Amygdala (tissue), 56 donors: ENCODE results near the gene CCSAP.

ENCODE experiments used
- DNase-seq, 56 donors: peaks; one replicate each; lab custom pipeline; 2025; lab: John Stamatoyannopoulos, UW

The CCSAP gene

DNA sequence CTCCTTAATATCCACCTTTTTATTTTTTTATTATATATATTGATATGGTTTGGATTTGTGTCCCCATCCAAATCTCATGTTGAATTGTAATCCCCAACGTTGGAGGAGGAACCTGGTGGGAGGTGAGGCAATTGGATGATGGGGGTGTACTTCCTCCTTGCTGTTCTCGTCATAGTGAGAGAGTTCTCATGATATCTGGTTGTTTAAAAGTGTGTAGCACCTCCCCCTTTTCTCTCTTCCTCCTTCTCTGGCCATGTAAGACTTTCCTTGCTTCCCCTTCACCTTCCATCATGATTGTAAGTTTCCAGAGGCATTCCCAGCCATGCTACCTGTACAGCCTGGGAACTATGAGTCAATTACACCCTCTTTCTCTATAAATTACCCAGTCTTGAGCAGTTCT lies 22.7 kb upstream of the CCSAP start:
- no peak for DNase-seq

DNA sequence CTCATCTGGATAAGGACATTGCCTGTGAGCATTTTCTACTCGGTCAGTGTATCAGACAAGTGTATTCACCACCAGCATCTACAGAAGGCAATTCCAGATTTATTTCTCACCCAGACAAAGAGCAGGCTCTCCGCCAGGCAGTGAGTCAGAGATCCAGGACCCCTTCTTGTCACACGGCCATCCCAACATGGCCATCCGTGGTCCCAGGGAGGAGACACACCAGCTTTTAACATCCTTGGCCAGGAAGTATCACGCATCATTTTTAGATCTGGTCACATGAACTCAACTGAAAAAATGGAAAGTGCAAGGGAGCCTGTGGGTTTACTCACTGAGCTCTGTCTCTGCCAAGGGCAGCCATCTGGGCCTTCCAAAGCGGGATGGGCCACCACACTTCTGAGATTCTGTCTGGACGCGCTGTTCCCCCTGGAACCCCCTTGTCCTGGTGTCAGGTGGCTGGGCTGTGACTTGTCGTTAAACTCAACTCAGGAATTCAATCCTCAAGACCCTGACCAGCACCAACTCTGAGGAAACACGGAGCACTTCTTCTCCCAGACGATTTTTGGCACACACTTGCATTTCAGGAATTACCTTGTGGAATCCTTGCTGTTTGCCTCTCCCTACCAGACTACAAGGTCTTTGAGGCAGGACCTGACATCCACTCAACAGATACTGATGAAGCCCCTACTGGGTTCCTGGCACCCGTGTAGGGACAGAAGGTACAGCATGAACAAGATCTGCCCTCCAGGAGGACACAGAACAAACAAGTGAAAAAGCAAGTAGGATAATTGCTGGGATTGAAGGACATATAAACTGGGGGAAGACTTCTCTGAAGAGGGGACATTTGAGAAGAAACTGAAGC lies 21.6 kb upstream of the CCSAP start:
- no peak for DNase-seq

DNA sequence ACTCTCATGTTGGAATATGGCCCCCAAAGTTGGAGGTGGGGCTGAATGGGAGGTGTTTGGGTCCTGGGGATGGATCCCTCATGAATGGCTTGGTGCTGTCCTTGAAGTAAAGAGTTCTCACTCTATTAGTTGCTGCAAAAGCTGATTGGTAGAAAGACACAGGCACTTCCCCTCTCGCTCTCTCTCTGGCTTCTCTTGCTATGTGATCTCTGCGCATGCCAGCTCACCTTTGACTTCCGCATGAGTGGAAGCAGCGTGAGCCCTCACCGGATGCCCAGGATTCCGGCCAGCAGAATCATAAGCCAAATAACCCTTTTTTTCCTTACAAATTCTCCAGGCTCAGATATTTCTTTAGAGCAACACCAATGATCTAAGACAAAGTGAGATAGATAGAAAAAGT lies 20.9 kb upstream of the CCSAP start:
- DNase-seq, result no peak

DNA sequence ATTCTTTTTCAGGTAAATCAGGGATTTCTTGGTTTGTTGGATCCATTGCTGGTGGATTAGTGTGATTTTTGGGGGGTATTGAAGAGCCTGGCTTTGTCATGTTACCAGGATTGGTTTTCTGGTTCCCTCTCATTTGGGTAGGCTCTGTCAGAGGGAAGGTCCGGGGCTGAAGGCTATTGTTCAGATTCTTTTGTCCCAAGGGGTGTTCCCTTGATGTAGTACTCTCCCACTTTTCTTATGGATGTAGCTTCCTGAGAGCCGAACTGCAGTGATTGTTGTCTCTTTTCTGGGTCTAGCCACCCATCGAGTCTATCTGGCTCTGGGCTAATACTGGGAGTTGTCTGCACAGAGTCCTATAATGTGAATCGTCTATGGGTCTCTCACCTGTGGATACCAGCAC lies 17.6 kb upstream of the CCSAP start:
- DNase-seq, result no peak

DNA sequence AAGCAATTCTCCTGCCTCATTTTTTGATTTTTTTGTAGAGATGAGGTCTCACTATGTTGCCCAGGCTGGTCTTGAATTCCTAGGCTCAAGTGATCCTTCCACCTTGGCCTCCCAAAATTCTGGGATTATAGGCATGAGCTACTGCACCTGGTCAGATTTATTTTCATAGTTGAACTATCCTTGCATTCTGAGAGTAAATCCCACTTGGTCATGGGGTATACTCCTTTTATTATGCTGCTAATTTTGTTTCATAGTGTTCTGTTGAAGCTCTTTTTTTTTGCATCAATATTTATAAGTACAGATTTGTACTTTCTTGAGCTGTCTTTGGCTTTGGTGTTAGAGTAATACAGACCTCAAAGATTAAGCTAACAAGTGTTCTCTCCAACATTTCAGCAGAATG lies 12.8 kb upstream of the CCSAP start:
- no peak for DNase-seq

DNA sequence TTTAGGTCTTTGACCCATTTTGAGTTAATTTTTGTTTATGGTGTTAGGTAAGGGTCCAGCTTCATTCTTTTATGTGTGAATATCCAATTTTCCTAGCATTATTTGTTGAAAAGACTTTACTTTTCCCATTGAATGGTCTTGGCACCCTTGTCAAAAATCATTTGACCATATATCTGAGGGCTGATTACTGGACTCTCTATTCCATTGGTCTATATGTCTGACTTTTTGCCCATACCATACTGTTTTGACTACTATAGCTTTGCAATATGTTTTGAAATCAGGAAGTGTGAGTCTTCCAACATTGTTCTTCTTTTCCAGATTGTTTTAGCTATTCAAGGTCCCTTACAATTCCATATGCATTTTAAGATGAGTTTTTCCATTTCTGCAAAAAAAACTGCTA lies 11.4 kb upstream of the CCSAP start:
- DNase-seq, result no peak

DNA sequence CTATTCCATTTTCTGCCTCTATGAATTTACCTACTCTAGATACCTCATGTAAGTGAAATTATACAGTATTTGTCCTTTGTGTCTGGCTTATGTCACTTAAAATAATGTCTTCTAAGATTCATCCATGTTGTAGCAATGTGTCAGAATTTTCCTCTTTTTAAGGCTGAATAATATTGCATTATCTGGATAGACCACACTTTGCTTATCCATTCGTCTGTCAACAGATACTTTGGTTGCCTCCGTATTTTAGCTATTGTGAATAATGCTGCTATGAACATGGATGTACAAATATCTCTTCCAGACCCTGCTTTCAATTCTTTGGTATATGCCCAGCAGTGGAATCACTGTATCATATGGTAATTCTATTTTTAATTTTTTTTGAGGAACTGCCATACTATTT lies 10.1 kb upstream of the CCSAP start:
- DNase-seq, result no peak

DNA sequence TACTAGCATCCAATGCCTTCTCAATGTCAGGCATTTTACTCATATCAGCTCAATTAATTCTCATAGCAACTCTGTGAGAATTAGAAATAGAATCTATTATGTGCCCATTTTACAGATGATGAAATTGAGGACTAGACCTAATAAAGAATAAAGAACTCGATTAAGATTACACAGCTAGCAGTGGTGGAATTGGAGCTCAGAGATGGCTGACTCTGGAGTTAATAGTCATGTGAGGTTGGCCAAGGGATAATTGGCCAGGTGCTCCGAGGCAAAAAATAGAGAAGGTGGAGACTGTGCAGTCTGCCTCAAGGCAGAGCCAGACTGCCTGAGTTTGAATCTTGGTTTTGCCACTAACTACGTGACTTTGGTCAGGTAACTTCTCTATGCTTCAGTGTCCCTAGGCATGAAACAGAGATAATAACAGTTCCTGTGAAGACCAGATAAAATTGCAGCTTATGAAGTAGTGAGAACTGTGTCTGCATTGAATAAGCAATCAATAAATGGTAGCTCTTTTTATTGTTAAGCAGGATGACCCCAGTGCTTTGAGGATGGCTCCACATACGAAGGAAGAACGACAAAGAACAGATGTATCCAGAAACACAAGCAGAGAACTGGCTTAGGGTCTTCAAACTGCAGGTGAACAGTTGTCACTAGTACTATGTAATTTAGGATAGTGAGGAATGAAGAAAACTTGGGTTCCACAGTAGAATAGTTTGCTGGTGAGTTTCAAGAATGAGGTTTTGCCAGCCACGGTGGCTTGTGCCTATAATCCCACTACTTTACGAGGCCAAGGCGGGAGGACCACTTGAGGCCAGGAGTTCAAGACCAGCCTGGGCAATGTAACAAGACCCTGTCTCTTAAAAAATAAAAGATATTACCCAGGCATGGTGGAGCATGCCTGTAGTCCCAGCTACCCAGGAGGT lies 6.9 kb upstream of the CCSAP start:
- no peak for DNase-seq

DNA sequence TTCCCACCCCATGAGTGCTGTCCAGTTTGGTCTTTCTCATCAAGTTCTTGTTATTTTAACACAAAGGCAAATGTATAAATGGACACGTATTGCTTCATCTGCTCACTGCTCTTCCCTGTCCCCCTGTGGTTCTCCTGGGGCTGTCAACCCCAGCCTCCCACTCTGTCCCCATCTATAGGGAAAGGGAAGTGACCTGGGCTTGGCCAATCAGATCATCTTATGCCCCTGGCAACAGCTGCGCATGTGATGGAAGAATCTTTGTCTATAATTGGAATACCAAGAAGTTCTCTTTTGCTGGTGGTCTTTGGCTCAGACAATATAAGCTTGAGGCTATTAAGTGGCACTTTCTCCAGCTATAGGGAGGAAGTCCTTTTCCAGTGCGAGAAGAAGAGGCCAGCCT lies 4.7 kb upstream of the CCSAP start:
- no peak for DNase-seq

DNA sequence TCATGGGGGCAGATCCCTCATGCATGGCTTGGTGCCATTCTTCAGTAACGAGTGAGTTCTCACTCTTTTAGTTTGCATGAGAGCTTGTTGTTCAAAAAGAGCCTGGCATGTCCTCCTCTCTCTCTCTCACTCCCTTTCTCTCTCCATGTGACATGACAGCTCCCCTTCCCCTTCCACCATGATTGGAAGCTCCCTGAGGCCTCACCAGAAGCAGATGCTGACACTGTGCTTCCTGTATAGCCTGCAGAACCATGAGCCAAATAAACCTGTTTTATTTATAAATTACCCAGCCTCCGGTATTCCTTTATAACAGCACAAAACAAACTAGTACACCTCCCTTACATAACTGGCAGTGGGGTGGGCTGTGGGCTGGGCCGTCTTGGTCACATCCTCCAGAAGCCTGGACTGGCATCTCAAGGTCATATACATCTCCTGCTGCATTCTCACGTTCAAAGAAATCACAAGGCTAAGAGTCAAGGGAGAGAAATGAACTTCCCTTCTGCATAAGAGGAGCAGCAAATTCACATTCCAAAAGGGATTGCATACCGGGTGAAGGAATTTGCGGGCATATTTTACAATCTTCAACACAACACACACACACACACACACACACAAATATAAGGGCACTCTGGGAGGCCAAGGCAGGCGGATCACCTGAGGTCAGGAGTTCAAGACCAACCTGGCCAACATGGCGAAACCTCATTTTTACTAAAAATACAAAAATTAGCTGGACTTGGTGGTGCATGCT lies 2.3 kb upstream of the CCSAP start:
- DNase-seq, result no peak

DNA sequence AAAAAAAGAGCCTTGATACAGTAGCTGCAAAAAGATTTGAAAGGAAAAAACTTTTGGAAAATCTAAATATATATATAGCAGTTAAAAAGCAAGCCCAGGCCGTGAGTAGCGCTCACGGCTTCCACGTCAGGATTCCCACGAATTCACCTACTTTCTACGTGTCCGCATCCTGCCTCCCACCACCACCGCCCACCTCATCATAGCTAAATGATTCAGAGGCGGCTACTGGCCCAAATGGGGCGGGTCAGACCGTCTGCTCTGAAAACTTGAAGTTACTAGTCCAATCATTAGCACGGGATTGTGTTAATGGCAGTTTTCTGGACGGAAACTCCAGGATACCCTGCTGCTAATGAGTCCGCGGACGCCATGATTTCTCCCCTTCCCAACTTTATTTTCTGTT lies 1.3 kb upstream of the CCSAP start:
- DNase-seq, result no peak

DNA sequence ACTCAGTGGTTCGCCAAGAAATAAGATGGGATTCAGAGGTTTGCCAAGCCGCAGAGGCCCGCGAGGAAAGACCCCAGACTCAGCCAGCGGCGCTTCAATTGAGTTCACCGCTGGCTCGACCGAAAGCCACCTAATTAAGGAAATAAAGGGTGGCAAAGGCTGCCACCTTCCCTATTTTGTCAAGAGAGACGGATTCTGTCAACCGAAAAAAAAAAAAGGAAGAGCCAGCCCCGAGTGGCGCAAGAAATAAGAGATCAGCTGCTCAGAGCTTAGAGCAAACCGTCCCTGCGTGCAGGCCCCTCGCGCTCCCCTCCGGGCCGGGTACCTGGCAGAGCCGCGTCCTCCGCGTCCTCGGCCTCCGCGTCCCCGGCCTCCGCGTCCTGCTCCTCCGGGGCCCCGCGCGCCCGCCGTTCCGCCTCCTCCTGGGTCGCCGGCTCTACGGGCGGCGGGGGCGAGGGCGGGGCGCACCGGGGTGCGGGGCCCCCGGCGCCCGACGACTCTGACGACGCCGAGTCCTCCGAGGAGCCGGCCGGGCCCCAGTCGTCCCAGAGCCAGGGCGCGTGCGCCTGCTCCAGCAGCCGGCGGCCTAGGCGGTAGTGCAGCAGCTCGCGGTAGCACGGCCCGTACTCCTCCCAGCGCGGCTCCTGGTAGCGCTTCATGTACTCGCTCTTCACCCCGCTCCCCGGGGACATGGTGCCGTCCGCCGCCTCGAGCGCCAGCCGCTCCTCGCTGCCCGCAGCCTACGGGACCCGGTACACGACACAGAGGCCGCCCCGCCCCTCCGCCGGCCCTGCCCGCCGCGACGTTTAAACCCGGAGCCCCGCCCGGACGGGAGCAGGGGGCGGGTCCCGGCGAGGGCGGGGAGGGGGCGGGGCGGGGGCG lies 832 bp downstream of the CCSAP start:
- peak in 54 of 56 donors; percentile 51 to 95 (median 81) for DNase-seq

DNA sequence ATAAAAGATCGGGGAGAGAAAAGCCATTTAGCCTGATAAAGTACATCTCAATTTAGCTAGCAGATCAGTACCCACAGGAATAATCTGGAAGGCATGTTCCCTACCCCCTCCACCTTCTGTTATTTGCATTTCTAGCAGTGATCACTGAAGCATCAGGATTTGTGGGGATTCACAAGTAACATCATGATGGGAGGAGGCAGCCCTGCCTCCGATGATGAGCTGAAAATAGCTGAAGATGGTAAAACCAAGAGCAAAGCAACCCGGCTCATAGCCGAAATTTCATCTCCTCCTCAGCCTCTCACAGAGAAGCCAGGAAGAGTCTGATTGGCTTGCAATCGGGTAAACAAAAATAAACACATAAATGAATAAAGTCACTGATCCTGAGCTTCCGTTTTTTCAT lies 2.4 kb downstream of the CCSAP start:
- DNase-seq, result peak in 17 of 56 donors; percentile 6 to 53 (median 25)

DNA sequence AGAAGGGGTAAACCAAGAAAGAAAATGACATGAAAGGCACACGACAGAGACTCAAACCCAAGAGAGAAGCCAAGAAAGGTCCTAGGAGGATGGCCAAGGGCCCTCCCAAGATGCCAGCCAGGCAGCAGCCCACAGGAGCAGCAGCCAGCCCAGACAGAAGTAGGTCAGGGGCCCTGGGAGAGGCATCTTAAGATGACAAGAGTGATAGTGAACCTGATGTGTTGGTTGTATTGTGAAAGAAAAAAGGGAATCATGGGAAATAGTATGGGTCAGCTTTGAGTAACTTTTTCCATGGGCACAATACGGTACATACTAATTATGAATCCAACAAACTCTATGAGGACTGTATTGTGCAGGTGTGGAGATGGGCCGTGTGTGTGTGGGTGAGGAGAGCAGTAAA lies 3.3 kb downstream of the CCSAP start:
- no peak for DNase-seq

DNA sequence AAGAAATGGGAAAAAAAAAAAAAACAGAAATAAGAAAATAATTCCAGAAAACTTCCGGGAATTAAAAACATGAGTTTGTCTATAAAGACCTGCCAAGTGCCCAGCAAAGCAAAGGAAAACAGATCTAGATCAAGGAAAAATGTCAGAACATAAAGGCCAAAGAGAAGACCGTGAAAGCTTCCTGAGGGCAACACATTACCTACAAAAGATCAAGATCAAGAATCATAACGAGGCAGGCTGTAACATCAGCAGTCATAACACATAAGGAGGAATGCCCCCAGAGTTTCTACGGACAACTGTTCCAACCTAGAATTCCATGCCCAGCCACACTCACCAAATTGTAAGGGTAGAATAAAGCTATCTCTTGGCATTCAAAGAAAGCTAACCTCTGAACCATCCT lies 3.8 kb downstream of the CCSAP start:
- no peak for DNase-seq

DNA sequence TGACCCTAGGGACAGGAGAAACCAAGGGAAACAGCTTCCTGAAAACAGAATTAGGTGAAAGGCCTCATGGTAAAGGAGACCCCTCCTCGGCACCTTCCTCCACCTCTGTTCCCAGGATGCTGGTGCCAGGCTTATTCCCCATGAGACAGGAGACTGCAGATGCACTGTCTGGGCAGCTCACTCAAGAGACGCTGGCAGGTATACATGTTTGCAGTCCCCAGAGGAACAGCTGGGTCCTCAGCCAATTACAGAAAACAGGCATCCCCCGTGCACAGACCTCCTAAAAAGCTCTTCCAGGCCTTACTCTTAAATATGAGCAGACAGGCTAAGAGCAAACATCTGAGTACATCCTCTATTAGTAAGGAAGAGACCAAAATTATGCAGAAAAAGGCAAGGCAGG lies 6.5 kb downstream of the CCSAP start:
- no peak for DNase-seq

DNA sequence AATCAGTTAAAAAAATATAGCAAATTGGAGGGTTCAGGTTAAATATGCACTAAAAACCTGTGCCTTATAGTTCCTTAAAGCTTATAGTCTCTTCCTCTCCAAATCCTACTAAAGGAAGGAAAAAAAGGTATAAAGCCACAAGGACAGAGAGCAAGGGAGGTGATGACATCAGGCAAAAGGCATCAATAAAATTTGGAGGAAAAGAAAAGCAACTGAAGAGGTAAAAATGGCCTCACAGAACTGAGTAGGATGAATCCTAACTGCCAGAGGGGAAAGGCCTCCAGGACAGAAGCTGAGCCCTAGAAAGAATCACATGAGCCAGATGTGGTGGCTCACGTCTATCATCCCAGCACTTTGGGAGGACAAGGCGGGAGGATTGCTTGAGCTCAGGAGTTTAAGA lies 8.1 kb downstream of the CCSAP start:
- DNase-seq, result no peak

DNA sequence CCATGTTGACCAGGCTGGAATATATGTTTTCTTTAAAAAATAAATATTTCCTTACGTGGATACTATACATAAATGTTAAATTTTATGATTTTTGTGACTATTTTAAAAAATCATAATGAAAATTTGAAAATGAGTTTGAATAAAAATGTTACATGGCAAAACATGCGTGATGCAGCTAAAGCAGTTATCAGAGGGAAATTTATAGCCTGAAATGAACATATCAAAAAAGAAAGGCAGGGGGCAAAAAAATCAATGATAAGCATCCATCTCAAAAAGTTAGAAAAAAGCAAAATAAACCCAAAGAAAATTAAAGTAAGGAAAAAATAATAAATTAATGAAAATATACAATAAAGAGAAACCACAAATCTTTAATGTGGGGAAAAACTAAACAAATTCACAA lies 8.6 kb downstream of the CCSAP start:
- DNase-seq, result no peak

DNA sequence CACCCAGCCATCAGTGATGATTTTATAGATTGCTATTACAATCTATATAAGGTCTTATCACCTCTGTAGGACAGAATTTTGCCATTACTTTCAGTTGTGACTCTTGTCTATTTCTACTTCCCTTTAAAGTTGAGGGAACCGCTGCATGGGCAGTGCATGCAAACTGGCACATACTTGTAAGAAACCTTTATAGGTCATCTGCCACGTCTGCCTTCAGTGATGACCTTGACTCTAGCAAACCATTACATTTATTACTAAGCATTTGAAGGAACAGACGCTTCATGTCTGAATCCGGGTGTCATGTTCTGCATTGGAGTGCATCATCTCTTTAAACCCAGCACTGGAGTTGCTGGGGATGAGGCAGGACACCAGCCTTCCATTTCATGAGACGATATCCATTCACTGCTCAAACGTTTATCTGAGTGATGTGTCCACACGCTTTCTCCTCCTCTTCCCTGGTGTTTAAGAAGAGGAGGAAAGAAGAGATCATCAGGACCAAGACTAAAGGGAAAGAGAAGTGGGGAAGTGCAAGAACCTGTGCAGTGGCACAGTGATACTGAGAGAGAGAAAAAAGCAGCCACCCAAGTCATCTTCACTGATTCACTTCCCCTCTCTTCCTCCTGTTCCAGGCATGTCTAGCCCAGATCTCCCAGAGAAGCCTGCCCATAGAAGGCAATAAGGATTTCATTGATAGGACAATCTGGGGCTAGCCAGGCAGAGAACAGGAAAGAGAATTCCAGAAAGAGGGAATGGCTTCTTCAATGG lies 14.1 kb downstream of the CCSAP start:
- no peak for DNase-seq
